Measurements from ENCODE around the gene CCT2.
A peak's percentile ranks its signal among the peaks of the same experiment; 100 is the strongest.

CCT2 gene

GRCh38 chr12:69620921-69621320, 35.7 kb downstream of the CCT2 start:
- no peak for TF ChIP-seq CTCF (conservative IDR thresholded peaks at IDR 0.05)
- H3K27ac ChIP-seq: no peak overlapping the region

- no peak for TF ChIP-seq CTCF (conservative IDR thresholded peaks at IDR 0.05)
- H3K27ac ChIP-seq: no peak overlapping the region
These were observed 36.3 kb downstream of the CCT2 start for GRCh38 chr12:69621551-69621950.

GRCh38 chr12:69623970-69624369, 38.7 kb downstream of the CCT2 start:
- no peak for TF ChIP-seq CTCF (conservative IDR thresholded peaks at IDR 0.05)
- no peak overlapping the region for H3K27ac ChIP-seq

- no peak for TF ChIP-seq CTCF (conservative IDR thresholded peaks at IDR 0.05)
- H3K27ac ChIP-seq: no peak overlapping the region
These were observed 42.2 kb downstream of the CCT2 start for GRCh38 chr12:69627501-69627900.

GRCh38 chr12:69630191-69630590, 44.9 kb downstream of the CCT2 start:
- peak; percentile 20; the same call in 1 of the 2 replicates for TF ChIP-seq CTCF (conservative IDR thresholded peaks at IDR 0.05)
- no peak overlapping the region for H3K27ac ChIP-seq

- peak; percentile 20; the same call in 1 of the 2 replicates for TF ChIP-seq CTCF (conservative IDR thresholded peaks at IDR 0.05)
- no peak overlapping the region for H3K27ac ChIP-seq
These were observed 47.8 kb downstream of the CCT2 start for GRCh38 chr12:69633061-69633460.

GRCh38 chr12:69639400-69640016, 54.2 kb downstream of the CCT2 start:
- peak; percentile 93 for TF ChIP-seq CTCF (conservative IDR thresholded peaks at IDR 0.05)
- H3K27ac ChIP-seq: no peak overlapping the region
